Urinary bladder (tissue), 4 donors: ENCODE results near the gene ATM. TPM values are rescaled to one million over a fixed set of nuclear protein-coding genes. Genes with fewer than 3 reads are reported as not detected.

Source experiments
- DNase-seq: peaks from one replicate; pipeline ENCODE4 v3.0.0-alpha.2; 2015; ENCODE audit errors: extremely low spot score
- H3K27ac ChIP-seq: one replicate; pipeline ENCODE4 v1.5.1; 2013; ENCODE audit warnings: low read depth, mild to moderate bottlenecking, moderate library complexity
- H3K36me3 ChIP-seq: one replicate; pipeline ENCODE4 v1.6.1; 2013; ENCODE audit warnings: mild to moderate bottlenecking, moderate library complexity; ENCODE audit not compliant: insufficient read depth
- H3K4me1 ChIP-seq: one replicate; pipeline ENCODE4 v1.6.1; 2013; ENCODE audit warnings: mild to moderate bottlenecking, moderate library complexity; ENCODE audit not compliant: insufficient read depth
- H3K4me3 ChIP-seq: one replicate; pipeline ENCODE4 v1.5.1; 2013; ENCODE audit warnings: low read depth, low read length
- WGBS: extraction: QIAGEN DNeasy Blood & Tissue Kit; methylation state at CpG from one replicate; pipeline ENCODE4 v1.1.7; 2013; 5-methylcytosine and 5-hydroxymethylcytosine counted together
- polyA plus RNA-seq: library from polyadenylated mRNA; stranded (reverse); fragments of 200-250 nt; gene quantifications from one replicate; pipeline ENCODE4 v1.2.3, GENCODE V29; 2013
- total RNA-seq: library from RNA; depleted of rRNA; stranded (reverse); fragments of >200 nt; gene quantifications from one replicate; pipeline ENCODE4 v1.2.3, GENCODE V29; 2014
- donor health status: healthy with polysubstance abuse.
- donor health status: healthy.

ATM gene
- total and polyA plus RNA-seq, 2 donors: 23.7 to 267 TPM

GRCh38 chr11:108210441-108210840 is 12.4 kb upstream of the ATM start:
- Histone ChIP-seq H3K4me1 (no peaks in the 10 kb centered on the region), H3K27ac (no peak overlapping the region), H3K36me3 (peaks cover 3% of the 10 kb centered on the region), H3K4me3 (no peak overlapping the region)
- DNase-seq: no peak
- 97% methylated on average over 1 of the region's 1 CpG for WGBS

DNA sequence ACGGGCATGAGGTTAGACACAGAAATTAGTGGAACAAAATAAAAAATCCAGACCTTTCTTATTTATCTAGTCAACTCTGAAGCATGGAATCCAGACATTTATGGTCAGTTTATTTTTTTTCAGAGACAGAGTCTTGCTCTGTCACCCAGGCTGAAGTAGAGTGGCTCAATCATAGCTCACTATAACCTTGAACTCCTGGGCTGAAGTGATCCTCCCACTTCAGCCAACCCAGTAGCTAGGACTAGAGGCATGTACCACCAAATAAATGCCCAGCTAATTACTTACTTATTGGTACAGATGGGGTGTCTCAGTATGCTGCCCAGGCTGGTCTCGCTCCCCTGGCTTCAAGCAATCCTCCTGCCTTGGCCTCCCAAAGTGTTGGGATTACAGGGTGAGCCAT is 9.1 kb upstream of the ATM start:
- Histone ChIP-seq H3K27ac (no peak overlapping the region), H3K4me1 (no peaks in the 10 kb centered on the region), H3K36me3 (no peaks in the 10 kb centered on the region), H3K4me3 (no peak overlapping the region)
- 94% methylated on average over 2 of the region's 2 CpGs for WGBS
- no peak for DNase-seq

DNA sequence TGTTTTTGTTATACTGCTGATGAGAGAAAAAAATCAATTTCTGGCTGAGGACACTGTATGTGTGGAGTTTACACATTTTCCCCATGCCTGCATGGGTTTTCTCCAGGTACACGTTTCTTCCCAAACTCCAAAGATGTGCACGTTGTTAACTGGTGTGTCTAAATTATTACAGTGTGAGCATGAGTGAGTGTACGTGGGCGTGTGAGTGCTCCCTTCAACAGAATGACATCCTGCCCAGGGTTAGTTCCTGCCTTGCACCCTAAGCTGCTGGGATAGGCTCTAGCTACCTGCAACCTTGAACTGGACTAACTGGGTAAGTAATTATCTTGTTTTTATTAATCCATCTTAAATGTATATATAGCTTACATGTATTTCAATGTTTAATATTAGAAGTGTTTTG is 5.9 kb upstream of the ATM start:
- no peak for DNase-seq
- no peaks in the 10 kb centered on the region for H3K36me3 ChIP-seq
- WGBS: 78% methylated on average over 4 of the region's 4 CpGs
- H3K4me3 ChIP-seq: no peak overlapping the region
- H3K27ac ChIP-seq: no peak overlapping the region
- H3K4me1 ChIP-seq: peaks cover 5% of the 10 kb centered on the region

DNA sequence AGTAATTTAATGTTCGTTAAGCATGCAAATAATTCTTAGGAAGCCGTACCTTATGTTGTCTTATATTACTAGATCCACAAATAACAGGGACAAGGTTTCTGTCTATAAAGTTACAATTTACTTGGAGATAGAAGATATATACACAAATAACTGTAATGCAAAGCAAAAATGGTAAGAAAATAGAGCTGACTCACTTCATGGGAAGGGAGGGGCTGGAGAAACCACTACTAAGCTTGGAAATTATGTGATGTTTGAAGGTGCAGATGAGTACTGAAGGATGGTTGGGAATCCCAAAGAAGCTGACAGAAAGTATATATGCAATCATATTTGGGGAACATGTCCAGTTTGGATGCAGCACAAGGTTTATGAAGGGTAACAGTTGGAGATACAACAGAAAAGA is 4.4 kb upstream of the ATM start:
- no peak for DNase-seq
- 91% methylated on average over 2 of the region's 2 CpGs for WGBS
- no peak overlapping the region for H3K4me3 ChIP-seq
- H3K36me3 ChIP-seq: no peaks in the 10 kb centered on the region
- H3K27ac ChIP-seq: no peak overlapping the region
- H3K4me1 ChIP-seq: peaks cover 5% of the 10 kb centered on the region

DNA sequence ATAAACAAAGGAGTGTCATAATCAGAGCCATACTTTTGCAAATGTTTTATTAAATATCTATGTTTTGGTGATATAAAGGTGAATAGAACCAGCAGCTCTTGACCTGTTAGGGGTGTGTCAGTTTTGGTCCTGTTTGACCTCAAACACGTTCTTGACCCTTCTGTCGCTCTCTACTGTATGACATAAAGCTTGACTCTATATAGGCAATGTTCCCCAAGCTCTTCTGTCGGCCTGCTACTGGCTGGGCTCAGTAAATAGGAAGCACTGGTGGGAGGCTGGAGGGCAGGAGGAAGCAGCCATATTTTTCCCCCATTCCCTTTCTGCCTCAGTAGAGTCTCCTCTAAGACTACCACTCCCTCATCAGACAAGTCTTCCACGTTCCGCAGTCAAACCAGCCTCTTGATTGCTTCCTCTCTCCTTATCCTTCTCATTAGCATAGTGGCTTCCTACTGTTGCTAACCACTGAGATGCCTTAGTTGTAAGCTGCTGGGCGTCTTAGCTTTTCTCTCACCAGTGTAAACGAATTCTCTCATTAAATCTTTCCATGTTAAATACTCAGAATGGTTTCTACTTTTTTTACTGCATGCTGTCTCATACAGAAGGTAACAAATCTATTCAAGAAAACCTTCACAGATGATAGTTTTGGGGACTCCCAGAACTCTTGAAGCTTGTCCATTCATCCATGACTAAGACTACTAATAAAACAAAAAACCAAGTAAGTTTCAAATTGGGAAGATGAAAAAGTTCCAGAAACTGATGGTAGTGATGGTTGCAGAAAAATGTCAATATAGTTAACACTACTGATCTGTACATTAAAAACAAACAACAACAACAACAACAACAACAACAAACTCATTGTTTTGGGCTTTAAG is 3.7 kb upstream of the ATM start:
- Histone ChIP-seq H3K4me1 (peaks cover 6% of the 10 kb centered on the region), H3K27ac (no peak overlapping the region), H3K36me3 (no peaks in the 10 kb centered on the region), H3K4me3 (no peak overlapping the region)
- DNase-seq: no peak
- 72% methylated on average over 7 of the region's 7 CpGs for whole genome bisulfite sequencing

GRCh38 chr11:108220721-108221336 is 2.0 kb upstream of the ATM start:
- peak; percentile 0 for DNase-seq
- H3K27ac ChIP-seq: no peak overlapping the region
- peaks cover 7% of the 10 kb centered on the region for H3K4me1 ChIP-seq
- H3K36me3 ChIP-seq: no peaks in the 10 kb centered on the region
- WGBS: 40% methylated on average over 5 of the region's 5 CpGs
- peak overlapping the region; percentile 24 for H3K4me3 ChIP-seq

DNA sequence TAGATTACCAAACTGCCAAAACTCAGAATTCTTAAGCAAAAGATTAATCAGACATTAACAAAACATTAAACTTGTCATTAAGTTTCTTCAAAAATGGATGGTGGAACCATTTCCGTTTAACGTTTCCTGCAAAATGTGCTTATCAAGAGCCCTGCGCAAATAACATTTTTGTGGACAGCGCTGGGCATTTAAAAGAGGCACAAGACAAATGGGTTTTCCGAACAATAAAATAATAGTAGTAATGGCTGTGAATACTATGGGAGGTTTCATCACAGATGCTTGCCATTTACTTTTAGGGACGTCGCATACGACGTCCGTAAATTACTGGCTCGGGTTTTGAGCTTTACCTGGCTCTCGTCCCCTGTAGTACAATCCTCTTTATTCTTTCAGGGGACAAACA is 1.5 kb upstream of the ATM start:
- peak overlapping the region; percentile 73 for H3K4me3 ChIP-seq
- DNase-seq: peak; percentile 11
- peaks cover 7% of the 10 kb centered on the region for H3K4me1 ChIP-seq
- WGBS: 1% methylated on average over 12 of the region's 12 CpGs
- H3K27ac ChIP-seq: no peak overlapping the region
- no peaks in the 10 kb centered on the region for H3K36me3 ChIP-seq

- H3K27ac ChIP-seq: peak overlapping the region; percentile 93
- H3K4me1 ChIP-seq: peaks cover 7% of the 10 kb centered on the region
- H3K4me3 ChIP-seq: peak overlapping the region; percentile 73
- H3K36me3 ChIP-seq: no peaks in the 10 kb centered on the region
- WGBS: under 1% methylated on average over 29 of the region's 29 CpGs
- no peak for DNase-seq
Measured at GRCh38 chr11:108221911-108222573, 825 bp upstream of the ATM start.

GRCh38 chr11:108223348-108224149 is 682 bp downstream of the ATM start:
- H3K27ac ChIP-seq: peak overlapping the region; percentile 77
- WGBS: 6% methylated on average over 20 of the region's 20 CpGs
- peak; percentile 1 for DNase-seq
- H3K4me3 ChIP-seq: peak overlapping the region; percentile 52
- peaks cover 7% of the 10 kb centered on the region for H3K4me1 ChIP-seq
- no peaks in the 10 kb centered on the region for H3K36me3 ChIP-seq

- DNase-seq: no peak
- Histone ChIP-seq H3K4me3 (no peak overlapping the region), H3K36me3 (no peaks in the 10 kb centered on the region), H3K4me1 (peaks cover 7% of the 10 kb centered on the region), H3K27ac (peak overlapping the region; percentile 35)
- 65% methylated on average over 4 of the region's 4 CpGs for WGBS
Measured at GRCh38 chr11:108224366-108224765, 1.5 kb downstream of the ATM start.

GRCh38 chr11:108224911-108225786 is 2.3 kb downstream of the ATM start:
- no peak for DNase-seq
- Histone ChIP-seq H3K4me3 (no peak overlapping the region), H3K27ac (peak overlapping the region; percentile 35), H3K36me3 (no peaks in the 10 kb centered on the region), H3K4me1 (peaks cover 7% of the 10 kb centered on the region)
- 88% methylated on average over 14 of the region's 14 CpGs for WGBS

GRCh38 chr11:108226036-108226435 is 3.2 kb downstream of the ATM start:
- H3K4me3 ChIP-seq: no peak overlapping the region
- DNase-seq: no peak
- H3K27ac ChIP-seq: no peak overlapping the region
- peaks cover 3% of the 10 kb centered on the region for H3K4me1 ChIP-seq
- H3K36me3 ChIP-seq: peaks cover 2% of the 10 kb centered on the region
- 92% methylated on average over 2 of the region's 2 CpGs for WGBS
